Left lobe of liver (tissue), 2 donors: ENCODE results near the gene ASB18. TPM values are rescaled to one million over a fixed set of nuclear protein-coding genes. Genes with fewer than 3 reads are reported as not detected.

Experiments
- ATAC-seq: fragments of 200-7000 bp; cut with Tn5 transposase; one replicate; pipeline ENCODE4 v1.9.1; 2020; ENCODE audit warnings: mild to moderate bottlenecking, moderate library complexity
- DNase-seq: peaks from one replicate; pipeline ENCODE4 v3.0.0-alpha.2; 2020; ENCODE audit warnings: low spot score
- total RNA-seq: library from RNA; stranded (reverse); gene quantifications from one replicate; pipeline ENCODE4 v1.2.1, GENCODE V29; 2021
- donor health status: DM: no; HTN: no; CAD: no; lungs with moderate emphysema.
- donor health status: DM: no; HTN: yes; CAD: no.

Gene ASB18
- total RNA-seq, 1 donor from 2014 or later = not detected

DNA sequence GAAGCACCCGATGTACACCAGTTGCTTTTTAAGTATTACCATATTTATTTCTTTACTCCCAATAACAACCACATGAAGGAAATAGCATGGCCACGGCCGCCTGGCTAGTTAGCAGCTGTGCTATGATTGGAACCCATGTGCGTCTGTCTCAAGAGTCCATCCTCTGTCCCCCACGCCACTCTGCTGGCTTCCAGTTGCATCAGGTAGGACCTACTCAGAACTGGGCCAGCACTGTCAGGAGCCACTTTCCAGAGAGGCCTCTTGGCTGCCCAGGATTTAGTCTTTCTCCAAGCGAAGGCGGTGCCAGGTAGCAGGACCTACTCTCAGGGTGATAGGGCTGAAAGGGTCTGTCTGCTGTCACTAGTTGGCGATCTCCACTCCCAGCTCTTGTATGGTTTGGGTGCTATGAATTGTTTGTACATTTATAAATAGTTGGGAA is 22.1 kb downstream of the ASB18 start:
- DNase-seq = no peak
- ATAC-seq = no peak

DNA sequence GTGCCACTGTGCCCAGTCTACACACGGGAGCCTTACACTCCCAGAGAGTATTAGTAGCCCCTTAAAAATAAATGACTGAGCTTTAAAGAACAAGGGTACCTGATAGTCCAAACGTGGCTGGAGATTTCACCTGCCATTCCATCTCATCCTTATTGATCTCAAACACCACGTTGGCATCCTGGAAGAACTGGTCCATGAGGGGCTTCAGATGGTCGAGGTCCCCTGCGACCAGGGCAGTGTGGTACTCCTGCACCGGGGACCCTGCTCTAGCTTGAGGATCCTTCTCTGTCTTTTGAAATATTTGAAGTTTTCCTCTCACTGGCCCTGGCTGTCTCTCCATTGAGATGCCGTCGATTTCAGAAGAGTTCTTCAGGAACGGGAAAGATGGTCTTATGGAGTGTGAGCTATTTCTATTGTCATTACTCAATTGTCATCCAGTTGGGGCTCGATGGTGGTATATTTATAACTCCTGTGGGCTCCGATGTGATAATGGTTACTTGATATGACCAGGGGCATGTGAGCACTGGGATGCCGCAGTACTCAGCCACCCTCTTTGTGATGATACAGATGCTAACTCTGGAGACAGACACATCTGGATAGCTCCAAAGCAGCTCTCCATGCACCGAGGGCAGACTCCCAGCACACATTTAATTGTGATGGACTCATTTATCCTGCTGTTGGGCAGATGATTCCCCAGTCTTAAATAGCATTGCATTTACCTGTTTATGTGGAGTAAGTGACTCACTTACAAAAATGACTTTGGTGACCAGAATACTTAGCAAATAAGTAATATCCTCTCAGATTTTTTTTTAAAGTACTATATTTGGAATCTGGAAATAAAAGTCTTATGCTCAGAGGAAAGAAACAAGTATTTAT is 22.8 kb downstream of the ASB18 start:
- no peak for DNase-seq
- no peak for ATAC-seq

DNA sequence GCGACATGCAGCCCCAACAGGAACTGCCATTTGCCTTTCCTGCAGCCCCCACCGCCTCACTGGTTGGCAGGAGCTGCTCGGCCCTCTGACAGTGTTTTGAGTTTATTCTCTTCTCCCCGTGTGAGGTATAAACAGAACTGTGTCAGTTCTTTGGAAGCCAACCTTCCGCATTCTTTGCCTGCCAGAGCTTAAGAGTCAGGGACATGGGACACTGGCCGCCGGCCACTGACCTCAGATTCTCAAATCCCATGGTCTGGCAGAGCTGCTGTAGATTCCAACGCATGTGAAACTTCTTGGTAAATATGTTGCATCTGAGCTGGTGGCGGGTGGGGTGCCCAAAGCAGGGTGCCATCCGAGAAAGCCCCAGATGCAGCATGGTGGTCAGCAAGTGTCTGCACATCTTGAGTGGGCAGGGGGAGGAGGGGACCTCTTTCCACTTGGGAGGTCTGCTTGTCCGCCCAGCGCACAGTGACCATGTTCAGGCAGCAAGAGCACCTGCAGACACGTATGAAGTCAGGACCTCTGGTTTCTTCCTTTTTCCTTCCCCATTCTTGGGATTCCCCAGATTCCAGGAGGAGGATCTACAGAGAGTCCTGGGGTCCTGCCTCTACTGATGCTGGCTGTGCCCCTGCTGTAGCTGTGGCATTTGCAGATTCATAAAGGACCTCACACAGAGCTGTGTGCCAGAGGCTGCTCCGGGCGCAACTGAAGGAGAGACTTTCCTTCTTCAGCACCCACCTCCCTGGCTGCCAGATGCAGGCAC is 23.8 kb downstream of the ASB18 start:
- no peak for DNase-seq
- ATAC-seq = no peak

DNA sequence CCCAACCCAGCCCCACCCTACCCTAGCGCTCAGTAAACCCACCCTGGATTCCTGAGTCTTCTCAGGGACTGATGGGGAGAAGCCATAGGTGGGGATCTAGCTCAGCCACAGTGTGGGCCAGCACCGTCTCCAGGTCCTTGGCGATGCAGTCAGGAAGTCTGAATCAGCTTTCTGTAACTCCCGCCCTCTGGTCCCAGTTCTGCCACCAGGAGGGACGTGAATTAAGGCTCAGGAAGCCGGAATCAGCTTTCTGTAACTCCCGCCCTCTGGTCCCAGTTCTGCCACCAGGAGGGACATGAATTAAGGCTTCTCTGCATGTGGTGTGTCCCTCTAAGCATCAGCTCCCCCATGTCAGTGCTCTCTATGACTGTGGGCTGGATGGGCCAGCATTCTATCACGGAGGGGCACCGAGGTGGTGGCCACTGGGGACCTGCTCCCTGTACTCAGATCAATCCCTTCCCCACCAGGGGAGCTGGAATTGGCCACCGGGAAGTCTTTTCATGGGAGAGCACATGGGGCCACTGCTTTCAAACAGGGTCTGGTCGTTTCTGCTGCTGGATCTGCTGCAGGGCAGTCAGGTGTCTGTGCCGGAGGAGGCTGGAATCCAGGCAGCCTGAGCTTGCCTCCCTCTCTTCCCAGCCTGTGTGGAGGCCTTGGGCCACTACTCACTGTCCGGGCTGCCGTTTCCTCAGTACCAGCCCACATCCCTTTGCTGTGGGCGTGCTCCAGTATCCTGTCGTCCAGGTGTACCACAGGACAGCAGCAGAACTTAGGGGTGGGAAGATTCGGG is 24.7 kb downstream of the ASB18 start:
- ATAC-seq = no peak

DNA sequence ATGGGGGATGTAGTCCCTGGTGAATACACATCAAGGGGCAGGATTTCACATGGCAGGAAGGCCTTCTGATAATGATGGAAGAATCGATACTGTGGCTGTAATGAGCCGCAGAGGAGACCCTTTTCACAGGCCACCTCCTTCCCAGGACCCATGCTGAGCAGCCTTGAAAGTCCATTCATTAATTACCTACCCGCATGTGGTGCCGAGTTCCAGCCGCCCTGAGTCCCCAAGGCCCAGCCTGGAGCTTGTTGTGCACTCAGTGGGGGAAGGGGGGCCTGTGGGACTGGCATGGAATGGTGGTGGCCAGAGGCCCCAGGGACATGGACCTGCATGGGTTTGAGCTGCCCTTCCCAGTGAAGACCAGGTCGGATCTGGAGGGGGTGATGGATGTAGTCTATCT is 25.5 kb downstream of the ASB18 start:
- DNase-seq = no peak
- ATAC-seq = no peak

More for the DNA sequence above, 24.7 kb downstream of the ASB18 start:
- no peak for DNase-seq

DNA sequence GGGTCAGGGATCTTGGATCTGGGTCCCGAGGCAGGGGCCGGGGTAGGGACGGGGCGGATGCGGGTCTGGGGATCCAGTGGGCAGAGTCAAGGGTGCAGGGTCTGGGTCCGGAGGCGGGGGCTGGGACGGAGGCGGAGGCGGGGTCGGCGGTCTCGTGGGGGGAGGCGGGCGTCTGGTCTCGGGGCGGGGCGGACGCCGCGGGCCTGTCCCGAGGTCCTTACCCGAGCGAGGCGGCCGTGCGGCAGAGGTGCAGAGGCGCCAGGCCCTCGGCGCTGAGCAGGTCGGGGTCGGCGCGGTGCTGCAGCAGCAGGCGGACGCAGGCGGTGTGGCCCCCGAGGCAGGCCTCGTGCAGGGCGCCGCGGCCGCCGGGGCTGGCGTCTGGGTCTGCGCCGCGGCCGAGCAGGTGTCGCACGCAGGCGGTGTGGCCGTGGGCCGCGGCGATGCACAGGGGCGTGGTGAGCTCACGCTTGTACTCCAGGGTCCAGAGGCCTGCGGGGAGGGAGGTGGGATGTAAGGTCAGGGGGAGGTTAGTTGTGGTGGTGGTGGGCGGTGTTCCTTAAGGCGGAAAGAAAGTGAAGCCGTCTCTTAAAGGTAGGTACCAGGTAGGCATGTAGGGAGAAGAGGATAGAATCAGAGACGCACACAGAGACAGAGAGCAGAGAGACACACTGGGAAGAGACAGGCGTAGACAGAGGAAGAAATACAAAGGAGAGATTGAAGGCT is 26.6 kb downstream of the ASB18 start:
- DNase-seq = no peak

DNA sequence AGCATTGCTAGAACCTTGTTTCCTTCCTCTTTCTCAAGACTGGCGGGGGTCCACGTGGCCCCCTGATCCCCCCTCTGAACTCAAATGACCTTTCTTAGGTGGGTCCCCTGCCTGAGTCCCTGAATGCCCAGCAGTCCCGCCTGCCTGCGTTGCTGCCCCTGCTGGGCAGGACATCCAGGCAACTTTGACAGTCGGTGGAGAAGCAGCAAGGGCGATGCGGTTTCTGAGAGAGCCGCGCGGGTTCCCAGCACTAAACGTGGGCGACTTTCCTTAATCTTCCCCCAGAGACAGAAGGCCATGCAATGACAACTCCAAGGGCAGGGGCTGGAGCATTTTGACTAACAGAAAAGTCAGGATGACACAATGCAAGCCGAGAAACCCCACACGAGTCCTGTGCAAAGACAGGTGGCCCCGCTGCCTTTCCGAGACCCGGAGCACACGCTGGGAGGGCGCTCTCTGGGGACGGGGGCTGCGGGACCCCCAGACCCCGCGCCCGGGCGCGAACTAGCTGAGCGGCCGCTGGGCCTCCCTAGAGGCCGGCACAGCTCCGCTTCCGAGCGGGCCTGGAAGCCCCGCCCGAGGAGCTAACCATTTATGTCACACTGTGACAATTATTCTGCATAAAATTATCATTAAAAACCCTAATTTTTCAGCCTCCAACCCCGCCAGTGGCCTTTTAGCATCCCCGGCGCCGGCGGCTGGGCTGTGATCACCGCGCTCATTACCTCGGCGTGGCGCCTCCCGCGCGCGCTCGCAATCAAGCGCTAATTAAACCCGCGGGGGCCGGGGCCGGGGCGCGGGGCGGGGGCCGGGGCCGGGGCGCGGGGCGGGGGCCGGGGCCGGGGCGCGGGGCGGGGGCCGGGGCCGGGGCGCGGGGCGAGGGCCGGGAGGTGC is 27.4 kb downstream of the ASB18 start:
- DNase-seq (no peak), ATAC-seq (no peak)

More for the DNA sequence above, 26.6 kb downstream of the ASB18 start:
- ATAC-seq = no peak

DNA sequence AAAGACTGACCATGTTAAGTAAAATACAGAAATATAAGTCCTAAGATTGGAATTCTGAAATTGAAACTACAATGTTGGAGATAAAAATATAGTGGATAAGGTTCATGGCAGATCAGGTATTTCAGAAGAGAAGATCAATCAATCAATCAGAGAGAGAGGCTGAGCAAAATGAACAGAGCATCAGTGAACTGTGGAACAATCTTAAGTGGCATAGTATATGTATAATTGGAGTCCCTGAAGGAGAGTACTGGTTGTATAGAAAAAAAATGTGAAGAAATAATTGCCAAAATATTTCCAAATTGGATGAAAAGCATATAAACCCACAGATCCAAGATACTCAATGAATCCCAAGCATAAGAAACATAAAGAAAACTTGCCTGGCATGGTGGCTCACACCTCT is 35.0 kb downstream of the ASB18 start:
- ATAC-seq (no peak), DNase-seq (no peak)

DNA sequence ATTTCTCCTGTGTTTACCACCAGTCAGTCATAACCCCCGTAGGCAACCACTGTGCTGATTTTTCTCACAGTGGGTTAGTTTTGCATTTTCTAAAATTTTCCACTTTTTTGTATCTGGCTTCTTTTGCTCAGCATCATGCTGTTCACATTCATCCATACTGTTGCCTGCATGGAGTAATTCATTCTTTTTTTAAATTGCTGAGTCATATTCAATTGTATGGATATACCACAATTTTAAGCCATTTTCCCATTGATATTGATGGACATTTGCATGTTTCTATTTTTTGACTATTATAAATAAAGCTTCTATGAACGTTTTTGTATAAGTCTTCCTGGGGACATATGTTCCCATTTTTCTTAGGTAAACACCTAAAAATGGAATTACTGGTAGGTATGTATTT is 40.5 kb downstream of the ASB18 start:
- DNase-seq (no peak), ATAC-seq (no peak)

DNA sequence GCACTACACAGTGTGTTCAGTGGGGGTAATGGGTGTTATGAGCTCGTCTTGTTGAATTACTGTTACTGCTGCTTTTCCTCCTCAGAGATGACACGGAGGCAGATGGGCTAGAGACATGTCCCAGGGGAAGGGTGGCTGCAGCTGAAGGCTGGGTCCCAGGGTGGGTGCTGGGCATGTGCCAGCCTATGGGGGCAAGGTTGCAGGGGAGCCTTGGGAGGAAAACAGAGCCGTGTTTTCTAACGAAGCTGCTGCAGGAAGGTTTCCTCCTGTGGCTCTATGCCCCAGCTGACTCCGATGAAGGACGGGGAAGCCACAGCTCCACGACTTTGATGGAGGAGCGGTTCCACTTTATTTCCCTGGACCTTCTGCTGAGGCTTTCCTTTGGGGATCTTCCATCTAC is 42.4 kb downstream of the ASB18 start:
- DNase-seq (no peak), ATAC-seq (no peak)

DNA sequence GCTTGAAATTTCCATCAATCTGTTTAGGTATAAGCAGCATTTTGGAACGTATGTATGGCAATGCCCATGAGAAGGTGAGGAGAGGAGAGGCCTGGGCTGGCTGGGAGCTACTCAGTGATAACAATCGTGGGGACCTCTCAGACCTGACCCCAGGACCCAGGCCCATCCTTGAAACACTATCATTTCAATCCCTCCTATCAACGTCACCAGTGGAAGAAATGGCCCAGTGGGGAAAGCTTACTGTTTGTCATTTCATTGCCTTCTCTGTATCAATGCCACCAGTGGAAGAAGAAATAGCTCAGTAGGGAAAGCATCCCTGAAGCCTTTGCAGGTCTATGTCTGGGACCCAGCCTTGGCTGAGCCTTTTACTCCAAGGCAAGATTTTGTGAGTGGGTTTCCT is 44.8 kb downstream of the ASB18 start:
- DNase-seq (no peak), ATAC-seq (no peak)

DNA sequence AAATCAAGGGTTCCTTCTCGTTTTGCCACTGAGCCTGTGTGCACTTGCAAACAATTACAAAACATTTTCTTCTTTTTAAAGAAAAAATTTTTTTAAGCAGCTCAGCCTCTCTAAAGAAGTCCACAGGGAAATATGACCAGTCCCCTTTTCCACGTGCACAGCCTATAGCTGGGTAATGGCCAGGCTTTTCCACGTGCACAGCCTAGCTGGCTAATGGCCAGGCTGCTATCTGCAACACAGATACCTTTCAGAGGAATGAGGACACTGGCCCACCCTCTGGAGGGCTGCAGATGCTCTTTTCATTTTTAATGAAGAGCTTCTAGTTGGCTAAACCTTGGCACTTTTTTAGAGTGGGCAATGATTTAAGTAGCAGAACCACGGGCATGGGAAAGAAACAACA is 46.3 kb downstream of the ASB18 start:
- ATAC-seq = no peak
- DNase-seq = no peak

DNA sequence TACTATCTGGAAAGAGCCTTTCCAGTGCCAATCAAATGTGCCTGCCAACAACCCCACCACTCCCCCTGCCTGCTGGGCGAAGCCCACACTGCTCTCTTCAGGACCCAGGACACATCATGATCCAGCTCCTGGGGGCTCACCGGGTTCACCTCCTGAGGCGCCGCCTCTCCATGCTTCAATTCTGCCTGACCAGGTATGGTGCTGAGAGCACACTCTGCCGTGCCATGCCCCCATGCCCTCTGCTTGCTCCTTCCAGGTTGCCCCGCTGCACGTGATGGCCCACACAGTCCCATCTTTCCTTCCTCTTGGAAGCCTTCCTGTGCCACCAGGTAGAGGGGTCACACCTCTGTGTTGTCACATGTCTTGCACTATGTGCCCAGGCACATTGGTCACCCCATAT is 47.5 kb downstream of the ASB18 start:
- no peak for ATAC-seq
- no peak for DNase-seq

DNA sequence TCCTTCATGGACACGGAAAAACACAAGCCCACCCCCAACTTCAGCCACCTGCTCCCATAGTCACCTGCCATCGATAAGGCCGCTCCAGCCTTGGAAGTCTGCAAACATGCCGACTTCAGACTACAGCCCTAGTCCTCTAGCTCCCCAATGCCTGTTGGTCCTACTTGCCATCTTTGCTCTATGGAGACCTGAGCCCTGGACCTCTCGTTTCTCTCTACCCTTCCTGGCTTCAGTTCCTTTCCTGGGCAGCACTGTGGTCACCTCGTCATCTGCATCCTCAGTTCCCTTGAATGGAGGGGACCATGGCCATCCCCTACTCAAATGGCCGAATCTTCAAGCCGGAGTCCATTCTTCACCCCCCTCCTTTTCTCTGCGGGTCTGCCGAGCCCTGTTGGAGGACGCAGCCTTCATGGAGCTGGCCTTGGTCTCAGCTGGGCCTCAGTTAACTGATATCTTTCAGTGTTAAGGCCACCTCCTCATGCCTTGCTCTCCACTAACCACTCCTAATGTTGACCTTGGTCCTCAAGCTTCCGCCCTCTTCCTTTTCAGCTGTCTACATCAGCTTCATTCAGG is 48.4 kb downstream of the ASB18 start:
- no peak for ATAC-seq
- DNase-seq = no peak

DNA sequence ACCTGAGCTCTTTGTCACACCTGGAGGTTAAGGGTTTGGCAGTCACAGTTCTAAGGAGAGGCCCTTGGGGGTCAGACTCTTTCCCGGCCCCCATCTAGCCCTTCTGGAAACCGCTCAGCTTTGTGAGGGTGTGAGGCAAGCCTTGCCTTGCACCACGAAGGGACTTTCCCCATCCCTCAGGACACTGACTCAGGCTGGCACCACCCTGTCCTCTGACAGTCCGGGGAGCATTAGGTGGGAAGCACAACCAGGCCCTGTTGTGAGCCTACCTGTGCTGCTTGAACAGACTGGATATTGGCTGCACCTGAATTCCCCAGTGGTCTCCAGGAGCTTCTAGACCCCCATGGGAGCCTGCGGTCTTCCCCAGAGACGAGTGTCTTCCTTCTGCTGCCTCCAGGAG is 49.0 kb downstream of the ASB18 start:
- ATAC-seq (no peak), DNase-seq (no peak)

DNA sequence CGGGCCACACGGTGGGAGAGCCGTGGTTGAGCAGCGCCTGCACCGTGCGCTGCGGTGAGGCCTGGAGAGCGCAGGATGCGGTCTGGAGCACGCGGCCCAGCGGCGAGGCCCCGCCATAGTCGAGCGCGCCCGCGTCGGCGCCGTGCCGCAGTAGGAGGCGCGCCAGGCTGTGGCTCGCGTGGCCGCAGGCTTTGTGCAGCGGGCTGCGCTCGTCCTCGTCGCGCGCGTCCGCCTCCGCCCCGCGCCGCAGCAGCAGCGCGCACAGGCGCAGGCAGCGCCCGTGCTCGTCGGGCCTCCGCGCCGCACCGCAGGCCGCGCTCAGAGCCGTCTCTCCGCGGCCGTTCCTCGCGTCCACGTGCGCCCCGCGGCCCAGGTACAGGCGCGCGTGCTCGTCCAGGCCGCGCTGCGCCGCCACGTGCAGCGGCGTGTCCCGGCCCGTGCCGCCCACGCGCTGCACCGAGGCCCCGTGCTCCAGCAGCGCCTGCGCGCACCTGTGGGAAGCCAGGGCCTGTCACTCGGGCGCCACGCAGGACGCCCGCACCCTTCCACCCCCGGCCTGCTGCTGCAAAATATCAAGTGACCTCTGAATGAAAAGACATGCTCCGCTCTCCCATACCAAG is 49.7 kb downstream of the ASB18 start:
- ATAC-seq (no peak), DNase-seq (no peak)

DNA sequence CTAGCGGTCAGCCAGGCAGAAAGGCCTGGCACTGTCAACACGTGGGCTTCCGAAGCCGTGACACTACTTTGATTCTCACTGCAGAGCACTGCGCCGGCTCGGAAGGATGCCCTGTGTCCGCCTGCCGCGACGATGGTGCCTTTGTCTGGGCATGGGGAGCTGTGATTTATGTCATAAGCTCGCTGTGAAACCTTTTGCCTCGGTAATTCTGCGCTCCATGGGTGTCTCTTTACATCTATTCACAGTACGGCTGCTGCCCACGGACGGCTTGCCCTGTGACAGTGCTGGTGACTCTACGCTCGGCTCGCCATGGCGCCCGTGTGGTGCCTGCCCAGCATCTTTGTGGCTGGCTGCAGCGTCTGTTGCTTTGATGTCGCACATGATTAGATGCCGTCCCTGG is 52.9 kb downstream of the ASB18 start:
- no peak for DNase-seq
- ATAC-seq = no peak

DNA sequence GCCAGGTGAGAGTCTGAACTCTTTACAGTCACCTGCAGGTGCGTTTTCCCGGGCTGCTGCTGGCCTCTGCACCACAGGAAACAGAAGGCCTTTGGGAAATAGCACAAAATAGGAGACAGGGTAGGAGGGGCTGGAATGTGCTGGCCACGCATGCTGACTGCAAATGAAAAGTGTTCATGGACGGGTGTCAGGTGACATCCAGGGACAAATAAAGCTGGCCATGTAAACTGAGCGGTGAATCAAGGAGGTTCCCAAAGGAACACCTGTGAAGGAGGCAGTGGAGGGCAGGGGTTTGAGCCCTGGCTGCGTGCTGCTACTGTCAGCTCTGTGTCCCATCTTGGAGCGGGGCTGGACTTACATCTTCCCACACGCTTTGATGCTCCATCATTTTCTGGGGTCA is 53.7 kb downstream of the ASB18 start:
- DNase-seq = no peak

DNA sequence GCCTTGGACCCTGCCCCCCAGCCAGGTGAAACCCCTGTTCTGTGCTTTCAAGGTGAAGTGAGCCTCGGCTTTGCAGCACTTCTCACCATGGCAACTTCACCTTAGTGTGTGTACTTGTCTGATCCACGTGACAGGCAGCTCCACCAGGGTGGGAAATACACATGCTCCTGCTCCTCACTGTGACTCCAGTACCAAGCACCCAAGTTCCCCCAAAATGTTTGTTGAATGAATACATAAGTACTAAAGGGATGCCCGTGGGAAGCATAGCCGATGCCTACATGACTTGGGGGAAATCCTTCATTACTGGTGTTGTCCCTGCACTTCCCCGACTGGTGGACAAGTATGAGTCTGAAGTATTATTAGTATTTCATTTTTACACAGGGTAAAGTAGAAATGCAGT is 54.2 kb downstream of the ASB18 start:
- DNase-seq (no peak), ATAC-seq (no peak)

More for the DNA sequence above, 53.7 kb downstream of the ASB18 start:
- ATAC-seq = no peak
